GM20431 (cell line): ENCODE results near the gene UNC119.
"Not testable (repeated sequence)": the region's sequence is repeated elsewhere in the genome, so short reads cannot be mapped to it uniquely, and the experiment has no call there.

Source experiments
- in situ Hi-C: fragments of 300-500 bp; cut with MseI, MboI; formaldehyde crosslinking; loops from one replicate; pipeline ENCODE4 v1.15.0; 2020; ENCODE audit warnings: low sequenced_read_pairs; ENCODE audit not compliant: unreplicated experiment

Gene UNC119

DNA sequence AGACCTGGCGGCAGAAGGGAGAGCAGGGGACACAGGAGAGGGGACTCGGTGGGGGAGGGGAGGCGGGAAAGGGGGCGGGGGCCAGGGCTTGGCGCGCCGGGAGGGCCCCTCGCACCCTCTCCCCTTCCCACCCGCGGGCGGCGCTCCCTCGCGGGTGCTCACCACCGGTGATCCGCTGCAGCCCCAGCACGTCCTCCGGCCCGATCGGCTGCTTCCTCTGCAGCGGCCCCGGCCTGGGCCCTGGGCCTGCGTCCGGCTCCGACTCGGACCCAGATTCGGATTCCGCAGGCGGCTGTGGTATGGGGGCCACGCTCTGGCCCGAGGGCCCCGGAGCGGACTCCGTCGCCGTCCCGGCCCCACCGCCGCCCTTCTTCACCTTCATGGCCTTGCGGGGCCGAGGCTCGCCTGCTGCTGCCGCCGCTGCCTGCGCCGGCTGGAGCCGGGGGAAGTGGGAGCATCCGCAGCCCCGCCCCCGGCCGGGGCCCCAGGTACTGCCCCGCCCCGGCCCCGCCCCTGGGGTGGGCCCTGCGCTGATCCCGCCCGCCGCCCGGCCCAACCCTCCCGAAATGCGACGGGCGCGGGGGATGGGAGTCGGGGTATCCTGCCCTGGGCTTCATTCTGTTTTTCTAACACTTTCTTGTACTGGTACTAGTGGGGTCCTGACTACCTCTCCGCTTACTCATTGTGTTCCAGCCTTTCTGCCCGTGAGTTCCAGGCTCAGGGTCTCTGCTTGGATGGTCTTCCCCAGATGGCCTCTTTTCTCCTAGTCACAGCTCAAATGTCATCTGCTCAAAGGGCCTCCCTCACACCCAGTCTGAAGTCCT lies at the start of gene UNC119:
TSS of gene UNC119 (minus strand) at position 449 of the 824 bp plus-strand sequence. CDS start at position 382, 67 bp downstream.
- in situ Hi-C loops = no loop called here

DNA sequence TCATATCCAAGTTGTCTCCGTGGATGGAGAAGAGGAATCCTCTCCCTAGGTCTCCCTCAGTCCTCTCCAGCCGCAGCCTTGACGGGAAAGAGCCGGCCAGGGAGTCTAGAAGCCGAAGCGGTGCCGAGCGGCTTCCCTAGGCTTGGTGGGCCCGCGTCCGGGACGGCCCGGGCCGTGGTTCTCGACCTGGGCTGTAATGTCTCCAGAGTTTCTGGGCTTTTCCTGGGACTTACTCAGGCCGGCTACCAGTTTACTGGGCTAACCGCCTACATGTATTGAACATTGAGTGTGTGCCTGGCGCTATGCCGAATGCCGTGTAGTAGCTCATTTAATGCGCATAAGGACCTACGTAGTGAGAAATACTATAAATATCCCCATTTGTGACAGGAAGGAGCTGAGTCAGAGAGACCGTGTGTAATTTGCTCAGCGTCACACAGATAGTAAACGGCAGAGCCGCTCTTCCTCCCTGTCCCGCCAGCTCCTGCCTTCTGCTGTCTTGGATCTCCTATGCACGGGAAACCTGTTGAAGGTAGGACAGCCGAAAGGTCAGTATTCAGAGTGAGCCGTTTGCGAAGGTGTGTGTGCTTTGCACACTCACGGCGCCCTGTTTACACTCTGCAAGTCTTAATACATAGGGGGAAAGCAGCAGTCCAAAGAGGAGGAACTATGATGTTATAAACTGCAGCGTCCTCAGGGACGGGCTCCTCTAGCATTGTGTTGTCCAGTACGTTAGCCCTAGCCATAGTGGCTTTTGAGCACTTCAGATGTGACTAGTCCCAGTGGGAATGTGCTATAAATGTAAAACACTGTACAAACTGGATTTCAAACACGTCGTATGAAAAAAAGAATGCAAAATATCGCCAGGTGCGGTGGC lies 47.1 kb upstream of the UNC119 start:
- in situ Hi-C loops = no loop called here

- in situ Hi-C loops = no loop called here
Measured at GRCh38 chr17:28598799-28599310, 46.4 kb upstream of the UNC119 start, which contains the start of gene SPAG5. Gene SPAG5, minus strand, starts transcription at chr17:28599025. Its CDS starts 79 bp downstream, at chr17:28598946.

DNA sequence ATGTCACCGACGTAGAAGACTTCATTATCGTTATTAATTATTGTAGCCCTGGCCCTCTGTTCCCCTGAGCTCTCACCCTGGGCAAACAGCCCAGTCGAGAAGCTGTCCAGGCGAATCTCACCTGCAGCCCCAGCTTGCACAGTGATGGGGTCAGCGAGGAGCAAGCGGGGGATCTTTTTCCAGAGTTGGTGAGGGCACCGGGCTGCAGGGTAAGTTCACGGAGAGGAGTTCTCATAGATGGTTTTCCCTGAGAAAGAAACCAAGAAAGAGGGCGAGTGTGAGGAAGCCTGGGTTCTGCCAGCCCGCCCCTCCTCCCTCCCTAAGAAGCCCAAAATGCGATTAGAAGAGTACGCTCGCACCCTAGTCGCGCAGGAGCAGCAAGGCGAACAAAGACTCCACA lies 46.0 kb upstream of the UNC119 start:
- in situ Hi-C loops = no loop called here

- in situ Hi-C loops = no loop called here
Measured at GRCh38 chr17:28597606-28598383, 45.4 kb upstream of the UNC119 start.

DNA sequence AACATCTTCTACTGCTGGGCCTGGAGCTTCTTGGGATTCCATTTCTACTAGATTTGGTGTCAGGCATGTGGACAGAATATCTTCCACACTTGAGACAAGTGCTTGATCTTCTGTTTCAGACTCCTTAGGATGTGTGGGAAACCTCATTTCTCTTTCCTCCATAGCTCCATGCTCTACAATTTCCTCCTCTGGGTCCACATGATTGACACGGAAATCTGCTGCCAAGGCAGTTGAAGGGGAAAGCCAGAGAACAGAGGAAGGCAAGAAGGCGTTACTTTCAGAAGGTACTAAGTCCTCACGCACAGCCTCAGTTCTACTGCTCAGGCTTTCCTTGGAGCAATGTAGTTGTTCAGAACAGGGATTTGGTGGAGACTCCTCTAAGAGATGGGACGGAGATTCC lies 39.8 kb upstream of the UNC119 start:
- in situ Hi-C loops = no loop called here

DNA sequence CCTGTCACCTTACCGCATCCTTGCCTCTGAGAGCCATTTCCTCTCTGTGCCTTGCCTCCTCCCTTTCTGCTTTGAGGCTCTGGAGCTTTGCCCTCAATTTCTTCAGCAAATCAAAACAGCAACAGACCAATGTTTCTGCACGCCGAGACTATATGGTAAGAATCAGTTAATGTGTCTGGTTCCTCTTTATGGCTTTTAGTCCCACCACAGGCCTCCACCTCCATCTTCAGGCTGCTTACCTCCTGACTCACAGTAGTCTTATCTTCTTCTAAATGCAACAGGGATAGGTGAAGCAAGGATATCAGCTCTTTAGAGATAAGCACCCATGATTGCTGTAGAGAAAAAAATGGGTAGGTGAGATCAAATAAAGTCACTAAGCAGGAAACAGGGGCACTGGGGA lies 33.4 kb upstream of the UNC119 start:
- in situ Hi-C loops = no loop called here

- in situ Hi-C loops = no loop called here
Measured at GRCh38 chr17:28584434-28584833, 32.0 kb upstream of the UNC119 start.

- in situ Hi-C loops = no loop called here
Measured at GRCh38 chr17:28582513-28582912, 30.1 kb upstream of the UNC119 start.

DNA sequence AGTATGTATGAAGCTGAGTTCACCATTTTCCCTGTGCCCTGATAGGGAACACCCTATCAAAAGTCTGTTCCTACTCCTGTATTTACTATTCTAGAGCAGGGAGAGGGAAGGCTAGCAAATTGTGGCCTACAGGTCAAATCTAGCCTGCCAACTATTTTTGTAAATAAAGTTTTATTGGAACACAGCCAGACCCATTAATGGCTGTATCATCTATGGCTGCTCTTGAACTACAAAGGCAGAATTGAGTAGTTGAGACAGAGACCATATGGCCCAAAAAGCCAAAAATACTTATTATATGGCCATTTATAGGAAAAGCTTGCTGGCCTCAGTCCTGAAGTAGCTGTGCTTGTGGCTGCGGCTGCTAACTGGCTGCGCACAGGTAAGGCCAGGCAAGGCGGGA lies 28.5 kb upstream of the UNC119 start:
- in situ Hi-C loops = no loop called here

GRCh38 chr17:28579526-28579925 lies 27.1 kb upstream of the UNC119 start:
- in situ Hi-C loops = no loop called here

DNA sequence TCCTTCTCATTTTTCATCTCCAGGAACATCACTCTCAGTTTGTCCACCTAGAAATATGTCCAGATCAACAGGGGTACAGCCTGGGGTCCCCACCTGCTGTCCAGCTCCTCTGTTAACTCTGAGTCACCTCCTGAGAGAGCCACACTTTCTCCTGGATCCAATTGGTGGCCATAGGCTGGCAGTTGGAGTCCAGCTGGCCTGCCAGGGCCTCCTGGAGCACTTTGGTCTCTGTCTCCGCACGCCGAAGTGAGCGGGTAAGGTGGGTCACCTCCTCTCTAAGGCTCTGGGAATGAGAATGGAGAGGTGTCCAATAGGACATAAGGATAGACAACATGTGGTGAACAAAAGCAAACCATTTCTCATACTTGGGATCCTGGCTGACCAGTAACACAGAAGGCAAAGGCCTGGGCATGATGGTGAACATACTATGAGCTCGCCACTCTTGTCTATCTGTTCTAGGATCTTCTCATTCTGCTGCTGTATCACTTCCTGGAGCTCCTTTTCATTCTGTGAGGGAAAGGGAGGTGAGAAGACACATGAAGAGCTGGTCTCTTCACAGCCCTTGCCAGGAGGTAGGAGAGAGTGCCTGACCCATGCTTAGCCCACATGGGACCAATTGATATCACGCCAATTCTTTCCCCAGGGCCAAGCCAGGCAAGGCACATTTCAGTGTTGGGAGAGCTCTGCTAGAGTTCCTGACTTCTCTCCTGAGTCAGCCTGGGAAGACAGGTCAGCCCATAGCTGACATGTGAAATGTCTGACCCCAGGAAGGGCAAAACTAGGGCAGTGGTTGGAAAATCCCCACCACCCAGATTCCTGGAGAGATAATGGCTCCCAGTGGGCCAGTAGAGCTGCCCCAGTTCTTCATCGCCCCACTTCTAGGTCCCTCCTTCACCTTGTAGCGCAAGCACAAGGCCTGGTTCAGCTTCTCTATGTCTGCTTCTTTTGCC lies 26.1 kb upstream of the UNC119 start:
- in situ Hi-C loops = no loop called here

- in situ Hi-C loops = no loop called here
Measured at GRCh38 chr17:28577466-28577824, 25.0 kb upstream of the UNC119 start.

DNA sequence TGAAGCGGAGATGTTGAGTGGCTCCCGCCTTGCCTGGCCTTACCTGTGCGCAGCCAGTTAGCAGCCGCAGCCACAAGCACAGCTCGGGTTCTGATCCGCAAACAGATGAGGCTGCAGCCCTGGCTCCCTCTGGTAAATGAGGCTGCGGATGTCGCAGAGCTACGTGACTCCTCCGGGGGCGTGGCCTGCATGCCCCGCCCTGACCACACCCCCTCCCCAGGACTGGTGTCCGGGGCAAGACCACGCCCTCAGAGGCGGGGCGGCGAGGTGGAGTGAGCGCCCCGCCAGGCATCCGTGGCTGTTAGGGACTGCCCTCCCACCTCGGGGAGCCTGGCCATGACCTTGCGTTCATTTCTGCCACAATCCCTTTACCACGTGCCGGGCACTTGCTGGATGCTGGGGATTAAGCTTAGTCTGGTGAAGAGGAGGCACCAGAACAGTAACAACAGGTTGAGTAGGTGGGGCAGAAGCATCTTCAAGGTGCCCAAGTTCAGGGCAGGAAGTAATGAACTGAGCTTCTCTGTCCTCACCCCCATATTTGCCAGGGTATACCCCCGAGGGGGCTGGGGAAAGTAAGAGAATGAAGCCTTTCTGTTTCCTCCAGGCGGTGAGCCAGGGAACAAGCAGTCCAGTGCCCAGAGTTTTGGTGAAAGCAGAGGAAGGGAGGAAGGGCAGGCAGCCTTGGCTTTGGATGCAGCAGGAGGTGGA lies 24.5 kb upstream of the UNC119 start, which contains the start of gene ALDOC:
TSS of gene ALDOC (minus strand) at position 138 of the 708 bp plus-strand sequence. CDS start 1,363 bp downstream, outside the sequence.
- in situ Hi-C loops = no loop called here

DNA sequence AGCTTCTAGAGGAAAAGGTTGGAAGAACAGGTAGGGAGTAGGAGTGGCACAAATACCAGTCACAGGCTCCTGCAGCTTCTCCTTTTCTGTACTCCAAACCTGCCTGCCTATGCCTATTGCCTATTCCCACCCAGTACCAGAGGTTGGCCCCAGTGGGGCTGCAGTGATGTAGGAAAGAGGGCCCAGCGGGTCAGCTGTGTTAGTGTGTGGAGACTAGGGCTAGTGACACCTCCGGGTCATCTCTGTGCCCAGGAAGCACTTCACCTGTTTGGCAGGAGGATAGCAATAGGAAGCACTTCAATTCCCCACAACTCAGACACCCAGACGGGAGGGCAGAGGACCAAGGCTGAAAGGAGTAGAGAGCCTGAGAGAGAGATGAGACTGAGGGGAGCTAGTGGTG lies 23.6 kb upstream of the UNC119 start:
- in situ Hi-C loops = not testable (repeated sequence)

GRCh38 chr17:28575126-28575795 lies 22.8 kb upstream of the UNC119 start:
- in situ Hi-C loops = no loop called here

- in situ Hi-C loops = no loop called here
Measured at GRCh38 chr17:28574526-28574925, 22.1 kb upstream of the UNC119 start.

GRCh38 chr17:28573966-28574480 lies 21.6 kb upstream of the UNC119 start:
- in situ Hi-C loops = no loop called here
